Measurements from ENCODE around the gene ITGA8.

ITGA8 gene

GRCh38 chr10:15737656-15738055 lies 17.9 kb upstream of the ITGA8 start:
- DNase-seq (ENCODE audit: low read depth): peak; percentile 28
- TF ChIP-seq CTCF (conservative IDR thresholded peaks at IDR 0.05; ENCODE audit: control insufficient read depth, insufficient read depth, low read depth, low read length): no peak

GRCh38 chr10:15735763-15736162 lies 16.0 kb upstream of the ITGA8 start:
- no peak overlapping the region for H3K4me3 ChIP-seq (ENCODE audit: control insufficient read depth, low read depth, low read length)
- DNase-seq (ENCODE audit: low read depth): peak; percentile 34
- TF ChIP-seq CTCF (conservative IDR thresholded peaks at IDR 0.05; ENCODE audit: control insufficient read depth, insufficient read depth, low read depth, low read length): no peak

More at GRCh38 chr10:15737656-15738055, 17.9 kb upstream of the ITGA8 start:
- no peak overlapping the region for H3K4me3 ChIP-seq (ENCODE audit: control insufficient read depth, low read depth, low read length)

- TF ChIP-seq CTCF (conservative IDR thresholded peaks at IDR 0.05; ENCODE audit: control insufficient read depth, insufficient read depth, low read depth, low read length): no peak
- no peak for DNase-seq (ENCODE audit: low read depth)
- no peak overlapping the region for H3K4me3 ChIP-seq (ENCODE audit: control insufficient read depth, low read depth, low read length)
Observed at GRCh38 chr10:15730341-15730740, 10.6 kb upstream of the ITGA8 start.

- TF ChIP-seq CTCF (conservative IDR thresholded peaks at IDR 0.05; ENCODE audit: control insufficient read depth, insufficient read depth, low read depth, low read length): no peak
- no peak for DNase-seq (ENCODE audit: low read depth)
- no peak overlapping the region for H3K4me3 ChIP-seq (ENCODE audit: control insufficient read depth, low read depth, low read length)
Observed at GRCh38 chr10:15729890-15730289, 10.2 kb upstream of the ITGA8 start.

GRCh38 chr10:15726042-15726441 lies 6.3 kb upstream of the ITGA8 start:
- H3K4me3 ChIP-seq (ENCODE audit: control insufficient read depth, low read depth, low read length): no peak overlapping the region
- no peak for TF ChIP-seq CTCF (conservative IDR thresholded peaks at IDR 0.05; ENCODE audit: control insufficient read depth, insufficient read depth, low read depth, low read length)

DNA sequence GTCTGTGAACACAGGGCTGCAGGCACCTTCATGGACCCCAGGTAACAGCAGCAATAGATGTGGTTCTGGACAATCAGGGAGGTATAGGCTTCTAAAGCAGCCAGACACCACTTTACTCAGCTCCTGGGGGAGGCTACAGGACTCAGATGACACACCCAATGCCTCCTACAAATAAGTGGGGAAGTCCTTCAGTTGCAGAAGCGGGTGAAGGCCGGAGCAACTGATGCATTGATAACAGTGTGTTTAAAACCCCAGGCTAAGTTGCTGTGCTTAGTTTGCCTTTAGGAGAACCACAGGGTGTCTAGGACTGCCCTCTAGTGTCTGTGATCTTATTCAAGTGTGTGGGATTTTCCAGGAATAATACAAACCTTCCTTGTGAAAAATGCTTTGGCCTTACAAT lies 5.9 kb upstream of the ITGA8 start:
- TF ChIP-seq CTCF (conservative IDR thresholded peaks at IDR 0.05; ENCODE audit: control insufficient read depth, insufficient read depth, low read depth, low read length): peak; percentile 78
- H3K4me3 ChIP-seq (ENCODE audit: control insufficient read depth, low read depth, low read length): no peak overlapping the region
- DNase-seq (ENCODE audit: low read depth): peak; percentile 73

More at GRCh38 chr10:15726042-15726441, 6.3 kb upstream of the ITGA8 start:
- no peak for DNase-seq (ENCODE audit: low read depth)

GRCh38 chr10:15724683-15725082 lies 5.0 kb upstream of the ITGA8 start:
- no peak overlapping the region for H3K4me3 ChIP-seq (ENCODE audit: control insufficient read depth, low read depth, low read length)
- no peak for DNase-seq (ENCODE audit: low read depth)

More at GRCh38 chr10:15724683-15725082, 5.0 kb upstream of the ITGA8 start:
- TF ChIP-seq CTCF (conservative IDR thresholded peaks at IDR 0.05; ENCODE audit: control insufficient read depth, insufficient read depth, low read depth, low read length): no peak
